ENCODE results near the gene TERC.

- TF ChIP-seq, protein P1, sequence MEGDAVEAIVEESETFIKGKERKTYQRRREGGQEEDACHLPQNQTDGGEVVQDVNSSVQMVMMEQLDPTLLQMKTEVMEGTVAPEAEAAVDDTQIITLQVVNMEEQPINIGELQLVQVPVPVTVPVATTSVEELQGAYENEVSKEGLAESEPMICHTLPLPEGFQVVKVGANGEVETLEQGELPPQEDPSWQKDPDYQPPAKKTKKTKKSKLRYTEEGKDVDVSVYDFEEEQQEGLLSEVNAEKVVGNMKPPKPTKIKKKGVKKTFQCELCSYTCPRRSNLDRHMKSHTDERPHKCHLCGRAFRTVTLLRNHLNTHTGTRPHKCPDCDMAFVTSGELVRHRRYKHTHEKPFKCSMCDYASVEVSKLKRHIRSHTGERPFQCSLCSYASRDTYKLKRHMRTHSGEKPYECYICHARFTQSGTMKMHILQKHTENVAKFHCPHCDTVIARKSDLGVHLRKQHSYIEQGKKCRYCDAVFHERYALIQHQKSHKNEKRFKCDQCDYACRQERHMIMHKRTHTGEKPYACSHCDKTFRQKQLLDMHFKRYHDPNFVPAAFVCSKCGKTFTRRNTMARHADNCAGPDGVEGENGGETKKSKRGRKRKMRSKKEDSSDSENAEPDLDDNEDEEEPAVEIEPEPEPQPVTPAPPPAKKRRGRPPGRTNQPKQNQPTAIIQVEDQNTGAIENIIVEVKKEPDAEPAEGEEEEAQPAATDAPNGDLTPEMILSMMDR (IDR thresholded peaks at IDR 0.05; ENCODE audit: poor library complexity) = no peak
- TF ChIP-seq EZH2phosphoT487 (IDR thresholded peaks at IDR 0.05; ENCODE audit: low read depth, severe bottlenecking, unreplicated experiment) = no peak
Measured at GRCh38 chr3:169804681-169805080, 39.8 kb upstream of the TERC start.

All from hepatocyte (in vitro differentiated cells).